ENCODE results near the gene GINS3.

- no peak for TF ChIP-seq CTCF (IDR thresholded peaks at IDR 0.05 in 2 of 3, conservative IDR thresholded peaks at IDR 0.05 in 1 of 3; ENCODE audit: control insufficient read depth in 2 of 3, extremely low read depth in 1 of 3, insufficient read depth in 1 of 3, low read depth in 3 of 3, low read length in 3 of 3)
- TF ChIP-seq ZZZ3 (IDR thresholded peaks at IDR 0.05; ENCODE audit: control insufficient read depth, insufficient read length, low read depth), result no peak
- no peak for TF ChIP-seq POLR2AphosphoS5 (IDR thresholded peaks at IDR 0.05; ENCODE audit: low read length)
- no peak for TF ChIP-seq ZNF687 (IDR thresholded peaks at IDR 0.05)
- no peak for TF ChIP-seq CBX3 (IDR thresholded peaks at IDR 0.05; ENCODE audit: borderline replicate concordance, low read depth)
- no peak for TF ChIP-seq ZNF24 (IDR thresholded peaks at IDR 0.05)
- TF ChIP-seq RAD21 (IDR thresholded peaks at IDR 0.05; ENCODE audit: insufficient read depth, low read depth, low read length), result no peak
- no peak for TF ChIP-seq SMAD1 (IDR thresholded peaks at IDR 0.05; ENCODE audit: low read depth, partially characterized antibody)
- TF ChIP-seq POLR2A (IDR thresholded peaks at IDR 0.05; ENCODE audit: low read depth, low read length), result no peak
- TF ChIP-seq EZH2 (IDR thresholded peaks at IDR 0.05; ENCODE audit: borderline replicate concordance, control insufficient read depth, low read depth, low read length), result no peak
These were observed 33.7 kb downstream of the GINS3 start for GRCh38 chr16:58425756-58426494.
